BJ (cell line): ENCODE results near the gene CEP104. TPM values are rescaled to one million over a fixed set of nuclear protein-coding genes. Genes with fewer than 3 reads are reported as not detected.

ENCODE experiments used
- CTCF ChIA-PET: fragments of 350-600 bp; formaldehyde crosslinking; extraction: SDS; loops from one replicate; lab custom pipeline; 2021; ENCODE audit warnings: antibody characterized with exemption, inconsistent platforms; lab: Yijun Ruan, JAX
- POLR2A ChIA-PET: fragments of 300-600 bp; sonication (Branson Sonifier 250); formaldehyde crosslinking; extraction: SDS; loops from one replicate; lab custom pipeline; 2021; ENCODE audit warnings: antibody characterized with exemption; lab: Charles Lee
- DNase-seq: peaks from one replicate; pipeline ENCODE4 v3.0.0-alpha.2; 2011; ENCODE audit warnings: low read depth
- H3K27me3 ChIP-seq: 2 replicates; pipeline ENCODE4 v1.6.0; 2011; ENCODE audit warnings: low read length; ENCODE audit not compliant: control insufficient read depth, insufficient read depth
- H3K36me3 ChIP-seq: 2 replicates; pipeline ENCODE4 v1.5.1; 2011; ENCODE audit warnings: low read length; ENCODE audit not compliant: control insufficient read depth, insufficient read depth
- H3K4me3 ChIP-seq: 2 replicates; pipeline ENCODE4 v1.5.1; 2011; ENCODE audit warnings: low read depth, mild to moderate bottlenecking, control low read depth, low read length
- CTCF ChIP-seq: IDR thresholded peaks from 2 replicates; pipeline ENCODE4 v1.5.1; 2011; ENCODE audit warnings: low read depth, mild to moderate bottlenecking, control low read depth, inconsistent platforms, low read length, moderate library complexity; ENCODE audit not compliant: insufficient read depth
- polyA plus RNA-seq: library from polyadenylated mRNA; depleted of rRNA; stranded (reverse); fragments of >200 nt; gene quantifications from 2 replicates; pipeline ENCODE4 v1.2.3, GENCODE V29; 2011

CEP104 gene
- polyA plus RNA-seq, 1 experiment, result 19.5 TPM

- ChIA-PET CTCF (interaction anchor here (0.7 to 1.0 kb wide), 2 partner anchors 19 to 25 kb away, joined by 3 to 5 read pairs; no protein-coding TSS in a partner anchor), POLR2A (no interaction called here)
- no peak for DNase-seq
- TF ChIP-seq CTCF, result no peak
- H3K4me3 ChIP-seq, result no peak overlapping the region
- H3K36me3 ChIP-seq, result peaks cover 20% of the 10 kb centered on the region
- H3K27me3 ChIP-seq, result no peaks in the 10 kb centered on the region
Measured at GRCh38 chr1:3821447-3821846, 35.6 kb downstream of the CEP104 start.

- ChIA-PET POLR2A (no interaction called here), CTCF (interaction anchor here (0.7 to 1.0 kb wide), 2 partner anchors 18 to 26 kb away, joined by 3 to 5 read pairs; no protein-coding TSS in a partner anchor)
- no peak overlapping the region for H3K4me3 ChIP-seq
- no peak for TF ChIP-seq CTCF
- H3K36me3 ChIP-seq, result peaks cover 20% of the 10 kb centered on the region
- no peaks in the 10 kb centered on the region for H3K27me3 ChIP-seq
- DNase-seq, result no peak
Measured at GRCh38 chr1:3821004-3821403, 36.0 kb downstream of the CEP104 start.

GRCh38 chr1:3820316-3820715, 36.7 kb downstream of the CEP104 start:
- Histone ChIP-seq H3K27me3 (no peaks in the 10 kb centered on the region), H3K36me3 (peaks cover 16% of the 10 kb centered on the region), H3K4me3 (no peak overlapping the region)
- DNase-seq, result no peak
- ChIA-PET POLR2A (no interaction called here), CTCF (no interaction called here)
- no peak for TF ChIP-seq CTCF

- TF ChIP-seq CTCF, result no peak
- ChIA-PET CTCF (no interaction called here), POLR2A (no interaction called here)
- Histone ChIP-seq H3K27me3 (no peaks in the 10 kb centered on the region), H3K36me3 (peaks cover 18% of the 10 kb centered on the region), H3K4me3 (no peak overlapping the region)
- no peak for DNase-seq
Measured at GRCh38 chr1:3819771-3820200, 37.2 kb downstream of the CEP104 start.

- no peaks in the 10 kb centered on the region for H3K27me3 ChIP-seq
- ChIA-PET POLR2A (no interaction called here), CTCF (no interaction called here)
- no peak for TF ChIP-seq CTCF
- no peak overlapping the region for H3K4me3 ChIP-seq
- no peak for DNase-seq
- peaks cover 18% of the 10 kb centered on the region for H3K36me3 ChIP-seq
Measured at GRCh38 chr1:3817821-3818597, 39.0 kb downstream of the CEP104 start.
